Right lobe of liver (tissue), 4 donors: Measurements from ENCODE around the gene IGSF21.

Source experiments
- POLR2A ChIP-seq: fragments of 450-650 bp; IDR thresholded peaks from one replicate; pipeline ENCODE4 v1.6.1; 2017; ENCODE audit warnings: antibody characterized with exemption, mild to moderate bottlenecking
- TF ChIP-seq, protein P1 (sequence below), 4 donors: fragments of 200-600 bp in 3 of 4; fragments of 450-650 bp in 1 of 4; IDR thresholded peaks; one replicate each; pipeline versions ENCODE4 v1.5.1 to v1.8.0; 2016 to 2022; ENCODE audit warnings: antibody characterized with exemption in 4 of 4, mild to moderate bottlenecking in 2 of 4
- donor health status: DM: no; HTN: no; CAD: no.
- donor health status: DM: no; HTN: no; CAD: no.
- donor health status: DM: no; HTN: yes; CAD: no.

- TF ChIP-seq, protein P1, sequence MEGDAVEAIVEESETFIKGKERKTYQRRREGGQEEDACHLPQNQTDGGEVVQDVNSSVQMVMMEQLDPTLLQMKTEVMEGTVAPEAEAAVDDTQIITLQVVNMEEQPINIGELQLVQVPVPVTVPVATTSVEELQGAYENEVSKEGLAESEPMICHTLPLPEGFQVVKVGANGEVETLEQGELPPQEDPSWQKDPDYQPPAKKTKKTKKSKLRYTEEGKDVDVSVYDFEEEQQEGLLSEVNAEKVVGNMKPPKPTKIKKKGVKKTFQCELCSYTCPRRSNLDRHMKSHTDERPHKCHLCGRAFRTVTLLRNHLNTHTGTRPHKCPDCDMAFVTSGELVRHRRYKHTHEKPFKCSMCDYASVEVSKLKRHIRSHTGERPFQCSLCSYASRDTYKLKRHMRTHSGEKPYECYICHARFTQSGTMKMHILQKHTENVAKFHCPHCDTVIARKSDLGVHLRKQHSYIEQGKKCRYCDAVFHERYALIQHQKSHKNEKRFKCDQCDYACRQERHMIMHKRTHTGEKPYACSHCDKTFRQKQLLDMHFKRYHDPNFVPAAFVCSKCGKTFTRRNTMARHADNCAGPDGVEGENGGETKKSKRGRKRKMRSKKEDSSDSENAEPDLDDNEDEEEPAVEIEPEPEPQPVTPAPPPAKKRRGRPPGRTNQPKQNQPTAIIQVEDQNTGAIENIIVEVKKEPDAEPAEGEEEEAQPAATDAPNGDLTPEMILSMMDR (IDR thresholded peaks at IDR 0.05), result no peak
- TF ChIP-seq POLR2A, result no peak
Measured at GRCh38 chr1:18419113-18419844, 311.7 kb downstream of the IGSF21 start.
